GM13976 (cell line): ENCODE measurements around the gene SOX9.
"Not testable (repeated sequence)": the region's sequence is repeated elsewhere in the genome, so short reads cannot be mapped to it uniquely, and the experiment has no call there.

Source experiments
- DNase-seq: peaks from one replicate; pipeline ENCODE4 v3.0.0; 2012; ENCODE audit warnings: low spot score
- CTCF ChIP-seq: IDR thresholded peaks from 2 replicates; pipeline ENCODE4 v1.5.1; 2012; ENCODE audit warnings: borderline replicate concordance, mild to moderate bottlenecking; ENCODE audit not compliant: insufficient read depth; ENCODE audit errors: extremely low read depth, missing control alignments, control extremely low read depth
- in situ Hi-C: fragments of 300-500 bp; cut with MboI; formaldehyde crosslinking; loops from one replicate; pipeline ENCODE4 v1.12.0; 2022; ENCODE audit warnings: low sequenced_read_pairs, mixed read lengths, inconsistent platforms; ENCODE audit not compliant: unreplicated experiment

The SOX9 gene

GRCh38 chr17:72107100-72107499, 13.7 kb upstream of the SOX9 start:
- TF ChIP-seq CTCF, result no peak
- in situ Hi-C loops, result loop anchor here (25.0 kb wide), 2 partner anchors 430 to 620 kb away; no protein-coding TSS in a partner anchor
- DNase-seq, result no peak

GRCh38 chr17:72110231-72110941, 10.4 kb upstream of the SOX9 start:
- in situ Hi-C loops, result loop anchor here (25.0 kb wide), 2 partner anchors 427 to 623 kb away; no protein-coding TSS in a partner anchor
- no peak for DNase-seq
- TF ChIP-seq CTCF, result no peak

GRCh38 chr17:72110942-72111318, 9.9 kb upstream of the SOX9 start:
- TF ChIP-seq CTCF, result no peak
- in situ Hi-C loops, result loop anchor here (25.0 kb wide), 2 partner anchors 426 to 624 kb away; no protein-coding TSS in a partner anchor
- no peak for DNase-seq

GRCh38 chr17:72111336-72111923, 9.4 kb upstream of the SOX9 start:
- in situ Hi-C loops, result loop anchor here (25.0 kb wide), 2 partner anchors 426 to 624 kb away; no protein-coding TSS in a partner anchor
- no peak for TF ChIP-seq CTCF
- DNase-seq, result no peak

GRCh38 chr17:72111926-72112325, 8.9 kb upstream of the SOX9 start:
- in situ Hi-C loops, result loop anchor here (25.0 kb wide), 2 partner anchors 425 to 625 kb away; no protein-coding TSS in a partner anchor
- DNase-seq, result not testable (repeated sequence)

- in situ Hi-C loops, result loop anchor here (25.0 kb wide), 2 partner anchors 424 to 626 kb away; no protein-coding TSS in a partner anchor
- TF ChIP-seq CTCF, result no peak
- DNase-seq, result no peak
Observed at GRCh38 chr17:72113751-72114150, 7.1 kb upstream of the SOX9 start.
